Calu3 (cell line): Measurements from ENCODE around the gene SEMG2. TPM values are rescaled to one million over a fixed set of nuclear protein-coding genes. Genes with fewer than 3 reads are reported as not detected.

Experiments used
- BruUV-seq: library from RNA; stranded (reverse); fragments of 400-500 nt; replicated peaks from 2 replicates; lab custom pipeline; 2021; lab: Mats Ljungman, UMichigan
- CTCF ChIA-PET: fragments of 300-600 bp; sonication (Branson Sonifier 250); formaldehyde crosslinking; loops from one replicate; lab custom pipeline; 2022; ENCODE audit warnings: antibody characterized with exemption; lab: Charles Lee
- DNase-seq: peaks from one replicate; pipeline ENCODE4 v3.0.0; 2022
- H3K27ac Mint-ChIP-seq: one replicate; pipeline ENCODE4 v1.8.0; 2022; ENCODE audit warnings: mixed read lengths; ENCODE audit not compliant: unreplicated experiment
- H3K27me3 Mint-ChIP-seq: one replicate; pipeline ENCODE4 v1.8.0; 2022; ENCODE audit warnings: mixed read lengths; ENCODE audit not compliant: unreplicated experiment
- H3K36me3 Mint-ChIP-seq: one replicate; pipeline ENCODE4 v1.8.0; 2022; ENCODE audit warnings: mild to moderate bottlenecking, moderate library complexity, mixed read lengths; ENCODE audit not compliant: insufficient read depth, unreplicated experiment
- H3K4me1 Mint-ChIP-seq: one replicate; pipeline ENCODE4 v1.8.0; 2022; ENCODE audit warnings: mild to moderate bottlenecking, low read depth, mixed read lengths; ENCODE audit not compliant: unreplicated experiment
- H3K4me3 Mint-ChIP-seq: one replicate; pipeline ENCODE4 v1.8.0; 2022; ENCODE audit warnings: mild to moderate bottlenecking, low read depth, moderate library complexity, mixed read lengths; ENCODE audit not compliant: unreplicated experiment
- H3K9me3 Mint-ChIP-seq: one replicate; pipeline ENCODE4 v1.8.0; 2022; ENCODE audit warnings: low read depth, mixed read lengths; ENCODE audit not compliant: unreplicated experiment
- CTCF ChIP-seq: fragments of 200-600 bp; IDR thresholded peaks from one replicate; pipeline ENCODE4 v1.8.0; 2022; ENCODE audit warnings: antibody characterized with exemption; ENCODE audit not compliant: unreplicated experiment
- intact Hi-C: fragments of 100-400 bp; cut with micrococcal nuclease; formaldehyde crosslinking; loops from one replicate; pipeline ENCODE4 v1.10.0; 2022; ENCODE audit not compliant: unreplicated experiment
- total RNA-seq: library from RNA; stranded (reverse); gene quantifications from 2 replicates; pipeline ENCODE4 v1.2.3, GENCODE V29; 2022

The SEMG2 gene
- total RNA-seq, 1 experiment from 2014 or later: not detected

- H3K36me3 Mint-ChIP-seq: no peaks in the 10 kb centered on the region
- H3K4me3 Mint-ChIP-seq: no peak within 1 kb of the TSS
- H3K27me3 Mint-ChIP-seq: peaks cover 95% of the 10 kb centered on the region
- no peaks in the 10 kb centered on the region for H3K4me1 Mint-ChIP-seq
- CTCF ChIA-PET: interaction anchor here (0.9 kb wide), 1 partner anchor 100 kb away, joined by 4 read pairs; no protein-coding TSS in a partner anchor
- DNase-seq: no peak
- intact Hi-C loops: no loop called here
- peaks cover 2% of the 10 kb centered on the region for H3K9me3 Mint-ChIP-seq
- no TSS peak for BruUV-seq
- no peak for TF ChIP-seq CTCF
- H3K27ac Mint-ChIP-seq: no peak within 1 kb of the TSS
Measured at GRCh38 chr20:45206725-45207124, 14.4 kb upstream of the SEMG2 start, which contains the start of gene SEMG1. Gene SEMG1, plus strand, starts transcription at chr20:45207033. Its CDS starts 21 bp downstream, at chr20:45207054.

- CTCF ChIA-PET: no interaction called here
- Mint-ChIP-seq H3K27ac (no peak overlapping the region), H3K4me1 (no peaks in the 10 kb centered on the region), H3K27me3 (peaks cover 90% of the 10 kb centered on the region), H3K9me3 (peaks cover 2% of the 10 kb centered on the region), H3K4me3 (no peak overlapping the region), H3K36me3 (no peaks in the 10 kb centered on the region)
- no peak for TF ChIP-seq CTCF
- intact Hi-C loops: no loop called here
- BruUV-seq: no TSS peak
- no peak for DNase-seq
Measured at GRCh38 chr20:45209924-45210323, 11.2 kb upstream of the SEMG2 start.

- no peak for TF ChIP-seq CTCF
- peaks cover 2% of the 10 kb centered on the region for H3K9me3 Mint-ChIP-seq
- no peak overlapping the region for H3K4me3 Mint-ChIP-seq
- no peaks in the 10 kb centered on the region for H3K4me1 Mint-ChIP-seq
- CTCF ChIA-PET: no interaction called here
- no peaks in the 10 kb centered on the region for H3K36me3 Mint-ChIP-seq
- BruUV-seq: no TSS peak
- H3K27me3 Mint-ChIP-seq: peaks cover 71% of the 10 kb centered on the region
- no peak overlapping the region for H3K27ac Mint-ChIP-seq
- intact Hi-C loops: no loop called here
- DNase-seq: no peak
Measured at GRCh38 chr20:45211569-45212474, 9.4 kb upstream of the SEMG2 start.

- Mint-ChIP-seq H3K27me3 (peaks cover 61% of the 10 kb centered on the region), H3K36me3 (no peaks in the 10 kb centered on the region), H3K4me3 (no peak overlapping the region), H3K9me3 (peaks cover 2% of the 10 kb centered on the region), H3K27ac (no peak overlapping the region), H3K4me1 (peaks cover under 1% of the 10 kb centered on the region)
- CTCF ChIA-PET: no interaction called here
- intact Hi-C loops: no loop called here
- TF ChIP-seq CTCF: no peak
- BruUV-seq: no TSS peak
- no peak for DNase-seq
Measured at GRCh38 chr20:45212836-45213235, 8.3 kb upstream of the SEMG2 start.
